RWPE1 (cell line): ENCODE results near the gene RNPS1.

Experiments
- CTCF ChIA-PET: fragments of 350-600 bp; sonication (Branson Sonifier 250); formaldehyde crosslinking; extraction: SDS; loops from one replicate; lab custom pipeline; 2021; lab: Yijun Ruan, JAX
- POLR2A ChIA-PET: fragments of 400-600 bp; formaldehyde crosslinking; extraction: SDS; loops from one replicate; lab custom pipeline; 2020; ENCODE audit warnings: antibody characterized with exemption; ENCODE audit not compliant: low non-redundant PET; lab: Yijun Ruan, JAX
- DNase-seq: peaks from one replicate; pipeline ENCODE4 v3.0.0; 2012; ENCODE audit warnings: low spot score
- H3K27ac ChIP-seq: fragments of 450-650 bp; 2 replicates; pipeline ENCODE4 v1.5.1; 2017
- TF ChIP-seq, protein P1 (sequence below): fragments of 450-650 bp; conservative IDR thresholded peaks from 2 replicates; pipeline ENCODE4 v1.5.1; 2017; ENCODE audit warnings: low read depth, mild to moderate bottlenecking

Gene RNPS1

DNA sequence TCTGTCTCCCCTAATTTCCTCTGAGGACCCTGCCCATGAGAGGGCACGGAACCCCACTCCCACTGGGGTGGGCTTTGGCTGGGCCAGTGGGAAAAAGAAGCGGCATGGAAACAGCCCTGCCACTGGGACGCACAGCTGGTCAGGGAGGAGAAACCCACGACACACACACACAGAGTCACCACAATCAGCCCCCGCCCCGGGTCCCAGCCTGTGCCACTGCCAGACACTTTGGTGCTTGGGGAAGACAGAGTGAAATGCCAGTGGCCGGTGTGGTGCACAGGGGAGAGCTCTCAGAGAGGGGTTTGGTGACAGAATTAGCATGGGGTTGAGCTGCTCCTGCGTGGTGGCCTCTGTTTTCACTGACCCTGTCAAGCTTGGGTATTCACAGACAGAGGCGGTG, 30.7 kb upstream of the RNPS1 start:
- TF ChIP-seq, protein P1, sequence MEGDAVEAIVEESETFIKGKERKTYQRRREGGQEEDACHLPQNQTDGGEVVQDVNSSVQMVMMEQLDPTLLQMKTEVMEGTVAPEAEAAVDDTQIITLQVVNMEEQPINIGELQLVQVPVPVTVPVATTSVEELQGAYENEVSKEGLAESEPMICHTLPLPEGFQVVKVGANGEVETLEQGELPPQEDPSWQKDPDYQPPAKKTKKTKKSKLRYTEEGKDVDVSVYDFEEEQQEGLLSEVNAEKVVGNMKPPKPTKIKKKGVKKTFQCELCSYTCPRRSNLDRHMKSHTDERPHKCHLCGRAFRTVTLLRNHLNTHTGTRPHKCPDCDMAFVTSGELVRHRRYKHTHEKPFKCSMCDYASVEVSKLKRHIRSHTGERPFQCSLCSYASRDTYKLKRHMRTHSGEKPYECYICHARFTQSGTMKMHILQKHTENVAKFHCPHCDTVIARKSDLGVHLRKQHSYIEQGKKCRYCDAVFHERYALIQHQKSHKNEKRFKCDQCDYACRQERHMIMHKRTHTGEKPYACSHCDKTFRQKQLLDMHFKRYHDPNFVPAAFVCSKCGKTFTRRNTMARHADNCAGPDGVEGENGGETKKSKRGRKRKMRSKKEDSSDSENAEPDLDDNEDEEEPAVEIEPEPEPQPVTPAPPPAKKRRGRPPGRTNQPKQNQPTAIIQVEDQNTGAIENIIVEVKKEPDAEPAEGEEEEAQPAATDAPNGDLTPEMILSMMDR = no peak
- no peak overlapping the region for H3K27ac ChIP-seq
- POLR2A ChIA-PET = no interaction called here
- CTCF ChIA-PET = interaction anchor here (0.5 kb wide), 1 partner anchor 35 kb away, joined by 3 read pairs; no protein-coding TSS in a partner anchor
- DNase-seq = no peak

DNA sequence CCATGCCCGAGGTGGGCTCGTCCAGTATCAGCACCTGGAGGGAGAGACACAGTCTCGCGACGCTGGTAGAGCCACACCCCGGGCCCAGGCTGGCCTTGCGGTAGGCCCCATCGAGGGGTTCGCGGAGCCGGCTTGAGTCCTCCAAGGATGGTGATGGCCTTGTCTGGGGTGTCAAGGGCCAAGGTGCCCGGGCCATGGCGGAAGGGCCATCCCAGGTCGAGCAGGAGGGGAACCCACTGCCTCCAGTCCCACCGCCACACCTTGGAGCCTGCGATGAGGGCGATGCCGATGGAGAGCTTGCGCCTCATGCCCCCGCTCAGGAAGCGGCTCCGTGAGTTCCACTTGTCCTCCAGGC, 29.6 kb upstream of the RNPS1 start:
- DNase-seq = no peak
- TF ChIP-seq, protein P1 = no peak
- no peak overlapping the region for H3K27ac ChIP-seq
- CTCF ChIA-PET = no interaction called here
- POLR2A ChIA-PET = no interaction called here

DNA sequence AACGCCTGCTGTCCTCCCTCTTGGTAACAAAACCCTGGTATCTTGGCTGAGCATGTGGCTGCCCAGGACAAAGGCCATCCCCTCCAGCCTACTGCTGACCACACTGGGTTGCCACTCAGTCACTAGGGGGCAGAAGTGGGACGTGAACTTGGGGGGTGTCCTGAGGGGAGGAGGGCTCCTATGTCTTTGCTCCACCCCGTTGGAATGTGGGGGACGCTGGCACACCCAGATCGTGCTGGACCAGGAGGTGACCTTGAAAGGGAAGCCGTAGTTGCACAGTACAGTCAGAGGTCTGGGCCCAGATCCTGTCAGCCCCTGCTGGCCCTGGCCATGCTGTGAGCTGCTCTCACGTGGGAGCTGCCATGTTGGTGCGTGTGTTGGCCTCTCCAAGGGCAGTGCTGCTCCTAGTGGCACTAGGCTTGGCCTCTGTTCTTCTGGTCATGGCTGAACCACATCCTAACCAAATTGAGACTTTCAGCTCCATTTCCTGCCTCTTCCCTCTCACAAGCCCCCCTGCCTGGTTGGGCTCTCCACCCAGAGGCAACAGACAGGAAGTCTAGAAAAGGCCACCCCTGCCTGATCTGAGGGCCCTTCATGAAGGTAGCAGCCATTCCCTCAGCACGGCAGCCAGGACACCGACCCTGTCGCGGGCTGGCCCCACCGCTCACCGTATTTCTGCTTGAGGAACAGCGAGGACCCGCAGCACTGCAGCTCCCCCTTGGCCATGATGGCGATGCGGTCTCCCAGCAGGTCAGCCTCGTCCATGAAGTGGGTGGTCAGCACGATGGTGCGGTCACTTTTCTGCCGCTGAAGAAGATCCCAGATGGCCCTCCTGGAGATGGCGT, 29.0 kb upstream of the RNPS1 start:
- CTCF ChIA-PET = no interaction called here
- POLR2A ChIA-PET = no interaction called here
- TF ChIP-seq, protein P1 = no peak
- no peak overlapping the region for H3K27ac ChIP-seq
- no peak for DNase-seq

DNA sequence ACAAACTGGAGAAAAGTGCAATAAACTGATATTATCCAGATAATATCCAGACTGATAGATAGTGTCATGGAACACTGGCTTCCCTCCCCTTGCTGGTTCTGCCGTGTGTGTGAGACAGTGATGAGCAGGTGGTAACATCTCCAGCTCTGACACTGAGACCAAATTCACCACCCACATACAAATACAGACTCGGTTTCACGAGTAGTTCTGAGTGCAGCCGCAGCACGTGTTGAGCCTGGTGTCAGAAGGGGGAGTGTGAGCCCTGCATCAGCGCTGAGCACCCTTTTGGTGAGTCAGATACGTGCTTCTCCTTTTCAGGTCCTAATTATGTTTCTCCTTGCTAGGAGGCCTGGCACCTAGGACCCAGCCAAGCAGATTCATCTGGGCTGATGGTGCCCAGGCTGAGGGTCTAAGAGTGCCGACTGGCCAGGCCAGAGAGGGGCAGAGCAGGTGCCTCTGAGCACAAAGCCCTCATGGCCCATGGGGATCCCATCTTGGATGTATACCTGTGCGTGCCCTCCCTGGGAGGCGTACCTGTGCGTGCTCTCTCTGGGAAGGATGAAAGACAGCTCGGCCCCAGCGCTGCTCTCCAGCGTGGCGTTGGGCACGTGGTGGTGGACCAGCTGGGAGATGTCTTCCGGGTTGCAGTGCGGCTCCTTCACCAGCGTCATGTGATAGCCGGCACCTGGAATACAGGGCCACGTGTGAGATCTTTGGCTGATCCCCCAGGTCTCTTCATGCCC, 27.3 kb upstream of the RNPS1 start:
- TF ChIP-seq, protein P1 = no peak
- no peak overlapping the region for H3K27ac ChIP-seq
- ChIA-PET CTCF (no interaction called here), POLR2A (no interaction called here)
- no peak for DNase-seq

DNA sequence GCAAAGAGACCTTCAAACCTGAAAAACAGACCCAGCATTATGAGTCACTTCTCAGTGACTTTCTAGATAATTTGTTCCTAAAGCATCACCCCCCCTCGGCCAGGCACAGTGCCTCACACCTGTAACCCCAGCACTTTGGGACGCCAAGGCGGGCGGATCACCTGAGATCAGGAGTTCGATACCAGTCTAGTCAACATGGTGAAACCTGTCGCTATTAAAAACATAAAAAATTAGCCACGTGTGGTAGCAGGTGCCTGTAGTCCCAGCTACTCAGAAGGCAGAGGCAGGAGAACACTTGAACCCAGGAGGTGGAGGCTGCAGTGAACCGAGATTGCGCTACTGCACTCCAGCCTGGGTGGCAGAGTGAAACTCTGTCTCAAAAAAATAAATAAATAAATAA, 24.3 kb upstream of the RNPS1 start:
- ChIA-PET CTCF (no interaction called here), POLR2A (no interaction called here)
- H3K27ac ChIP-seq = no peak overlapping the region
- DNase-seq = no peak
- TF ChIP-seq, protein P1 = no peak

DNA sequence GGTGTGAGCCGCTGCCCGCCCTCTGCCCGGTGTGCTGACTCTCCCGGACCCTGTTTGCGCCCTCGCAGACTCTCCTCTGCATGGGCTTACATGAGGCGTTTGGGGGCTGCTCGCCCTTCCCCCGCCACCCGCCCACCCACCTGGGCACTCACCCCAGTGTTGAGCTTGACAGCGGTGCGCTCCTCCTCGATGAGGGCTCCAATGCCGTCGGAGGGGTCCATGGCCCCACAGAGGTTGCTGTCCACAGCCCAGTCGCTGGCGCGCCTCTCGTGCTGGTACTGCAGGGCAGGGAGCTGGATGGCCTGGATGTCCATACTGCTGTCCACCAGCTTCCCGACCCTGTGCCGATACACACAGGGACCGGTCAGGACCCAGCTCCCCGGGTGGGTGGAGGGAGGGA, 21.4 kb upstream of the RNPS1 start:
- ChIA-PET CTCF (no interaction called here), POLR2A (no interaction called here)
- TF ChIP-seq, protein P1 = no peak
- DNase-seq = no peak
- H3K27ac ChIP-seq = no peak overlapping the region
